Measurements from ENCODE around the gene RETNLB.

RETNLB gene

GRCh38 chr3:108757404-108757982 is at the start of gene RETNLB:
TSS of gene RETNLB (minus strand) at chr3:108757410. CDS start at chr3:108757185, 225 bp downstream.
- no peak for DNase-seq (ENCODE audit: low read depth in 2 of 2)

GRCh38 chr3:108806316-108806715 is 49.1 kb upstream of the RETNLB start:
- DNase-seq (ENCODE audit: low read depth in 2 of 2): no peak

- DNase-seq (ENCODE audit: low read depth in 2 of 2): no peak
These were observed 47.8 kb upstream of the RETNLB start for GRCh38 chr3:108804966-108805365.

- DNase-seq (ENCODE audit: low read depth in 2 of 2): no peak
These were observed 47.2 kb upstream of the RETNLB start for GRCh38 chr3:108804437-108804836.

GRCh38 chr3:108791473-108791872 is 34.3 kb upstream of the RETNLB start:
- no peak for DNase-seq (ENCODE audit: low read depth in 2 of 2)

GRCh38 chr3:108780235-108780634 is 23.0 kb upstream of the RETNLB start:
- no peak for DNase-seq (ENCODE audit: low read depth in 2 of 2)

GRCh38 chr3:108779496-108779895 is 22.3 kb upstream of the RETNLB start:
- no peak for DNase-seq (ENCODE audit: low read depth in 2 of 2)

- DNase-seq (ENCODE audit: low read depth in 2 of 2): no peak
These were observed 18.4 kb upstream of the RETNLB start for GRCh38 chr3:108775649-108776048.

GRCh38 chr3:108767253-108767652 is 10.0 kb upstream of the RETNLB start:
- no peak for DNase-seq (ENCODE audit: low read depth in 2 of 2)

GRCh38 chr3:108755686-108756085 is 1.5 kb downstream of the RETNLB start:
- no peak for DNase-seq (ENCODE audit: low read depth in 2 of 2)

- no peak for DNase-seq (ENCODE audit: low read depth in 2 of 2)
These were observed 12.4 kb downstream of the RETNLB start for GRCh38 chr3:108744762-108745161.

GRCh38 chr3:108742929-108743328 is 14.3 kb downstream of the RETNLB start:
- DNase-seq (ENCODE audit: low read depth in 2 of 2): no peak

GRCh38 chr3:108736821-108737220 is 20.4 kb downstream of the RETNLB start:
- DNase-seq (ENCODE audit: low read depth in 2 of 2): no peak

- no peak for DNase-seq (ENCODE audit: low read depth in 2 of 2)
These were observed 28.3 kb downstream of the RETNLB start for GRCh38 chr3:108728934-108729333.

- no peak for DNase-seq (ENCODE audit: low read depth in 2 of 2)
These were observed 29.1 kb downstream of the RETNLB start for GRCh38 chr3:108728105-108728504.

- DNase-seq (ENCODE audit: low read depth in 2 of 2): no peak
These were observed 33.1 kb downstream of the RETNLB start for GRCh38 chr3:108724101-108724500.

GRCh38 chr3:108722724-108723123 is 34.5 kb downstream of the RETNLB start:
- DNase-seq (ENCODE audit: low read depth in 2 of 2): no peak

- DNase-seq (ENCODE audit: low read depth in 2 of 2): no peak
These were observed 37.9 kb downstream of the RETNLB start for GRCh38 chr3:108719178-108719806.

- DNase-seq (ENCODE audit: low read depth in 2 of 2): no peak
These were observed 38.8 kb downstream of the RETNLB start for GRCh38 chr3:108718454-108718853.

- DNase-seq (ENCODE audit: low read depth in 2 of 2): no peak
These were observed 43.4 kb downstream of the RETNLB start for GRCh38 chr3:108713816-108714215.

- no peak for DNase-seq (ENCODE audit: low read depth in 2 of 2)
These were observed 44.1 kb downstream of the RETNLB start for GRCh38 chr3:108713009-108713516.
